Measurements from ENCODE around the gene MALSU1.

DNA sequence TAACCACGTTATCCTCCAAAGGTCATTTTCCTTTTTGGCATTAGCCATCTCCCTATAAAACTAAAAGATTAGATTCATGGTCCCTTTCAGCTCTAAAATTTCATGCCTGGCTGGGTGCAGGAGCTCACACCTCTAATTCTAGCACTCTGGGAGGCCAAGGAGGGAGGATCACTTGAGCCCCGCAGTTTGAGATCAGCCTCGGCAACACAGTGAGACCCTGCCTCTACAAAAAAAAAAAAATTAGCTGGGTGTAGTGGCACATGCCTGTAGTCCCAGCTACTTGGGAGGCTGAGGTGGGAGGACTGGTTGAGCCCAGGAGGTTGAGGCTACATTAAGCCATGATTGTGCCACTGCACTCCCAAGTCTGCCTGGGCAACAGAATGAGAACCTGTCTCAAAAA, 57.0 kb downstream of the MALSU1 start:
- TF ChIP-seq CTCF (conservative IDR thresholded peaks at IDR 0.05; ENCODE audit: low read length), result no peak
- no peak for TF ChIP-seq EZH2phosphoT487 (IDR thresholded peaks at IDR 0.05; ENCODE audit: borderline replicate concordance)

Measured in Loucy (cell line).